Right lobe of liver (tissue), 6 donors: ENCODE results near the gene ATRNL1. TPM values are rescaled to one million over a fixed set of nuclear protein-coding genes. Genes with fewer than 3 reads are reported as not detected.

Experiments used
- ATAC-seq, 4 donors: fragments of 200-7000 bp; cut with Tn5 transposase; one replicate each; pipeline ENCODE4 v1.9.1; 2020; ENCODE audit warnings: mild to moderate bottlenecking in 4 of 4, moderate library complexity in 4 of 4
- DNase-seq, 3 donors: peaks; one replicate each; pipeline ENCODE4 v3.0.0-alpha.2; 2020
- H3K27ac ChIP-seq, 3 donors: fragments of 200-600 bp; one replicate each; pipeline ENCODE4 v1.8.0; 2022
- H3K27me3 ChIP-seq, 2 donors: fragments of 200-600 bp; one replicate each; pipeline ENCODE4 v1.8.0; 2022
- H3K36me3 ChIP-seq, 4 donors: fragments of 200-600 bp; sonication (generic) in 1 of 4; one replicate each; pipeline versions ENCODE4 v1.5.1 to v1.8.0; 2017 to 2022; ENCODE audit warnings: control low read depth in 1 of 4
- H3K4me1 ChIP-seq, 4 donors: fragments of 200-600 bp; sonication (generic) in 1 of 4; one replicate each; pipeline versions ENCODE4 v1.5.1 to v1.8.0; 2017 to 2022; ENCODE audit warnings: control low read depth in 1 of 4
- H3K4me3 ChIP-seq, 3 donors: fragments of 200-600 bp; one replicate each; pipeline ENCODE4 v1.8.0; 2022
- H3K9me3 ChIP-seq, 4 donors: fragments of 200-600 bp; sonication (generic) in 1 of 4; one replicate each; pipeline versions ENCODE4 v1.5.1 to v1.8.0; 2017 to 2022; ENCODE audit warnings: control low read depth in 1 of 4
- CTCF ChIP-seq, 4 donors: fragments of 200-600 bp in 3 of 4; fragments of 450-650 bp in 1 of 4; IDR thresholded peaks; one replicate each; pipeline versions ENCODE4 v1.5.1 to v1.8.0; 2016 to 2022; ENCODE audit warnings: antibody characterized with exemption in 4 of 4, mild to moderate bottlenecking in 2 of 4
- POLR2A ChIP-seq: fragments of 450-650 bp; IDR thresholded peaks from one replicate; pipeline ENCODE4 v1.6.1; 2017; ENCODE audit warnings: antibody characterized with exemption, mild to moderate bottlenecking
- WGBS: methylation state at CpG from one replicate; pipeline ENCODE4 v1.1.6; 2018; ENCODE audit warnings: low coverage, low lambda C conversion rate; ENCODE audit not compliant: insufficient coverage; ENCODE audit errors: missing lambda C conversion rate; 5-methylcytosine and 5-hydroxymethylcytosine counted together
- intact Hi-C, 2 donors: fragments of 100-400 bp; cut with DNase I; formaldehyde crosslinking; loops; one replicate each; pipeline versions ENCODE4 v1.11.2 to v1.14.1; 2022
- total RNA-seq, 6 experiments: library from RNA; depleted of rRNA in 2 of 6; stranded (reverse); fragments of >200 nt in 2 of 6; fragmentation: NEBNext Ultra II Directional in 3 of 6; extraction: Animal tissue kit (Norgen Biotek cat#: 25700) in 3 of 6; gene quantifications; one replicate each; pipeline versions ENCODE4 v1.1.0 to v1.2.4, GENCODE V29; 2016 to 2023
- donor health status: DM: no; HTN: yes; CAD: no.
- donor health status: DM: no; HTN: no; CAD: no.
- donor health status: DM: no; HTN: no; CAD: no.
- donor health status: DM: no; HTN: yes; CAD: no.
- donor health status: DM: no; HTN: yes; CAD: no.

ATRNL1 gene
- total RNA-seq, 6 experiments from 2014 or later: 0.81 to 5.3 (median 2.6) TPM

GRCh38 chr10:115436999-115437398 lies 343.8 kb downstream of the ATRNL1 start:
- Histone ChIP-seq H3K9me3 (no peaks in the 10 kb centered on the region), H3K27ac (no peak overlapping the region), H3K4me3 (no peak overlapping the region), H3K27me3 (no peaks in the 10 kb centered on the region), H3K4me1 (no peaks in the 10 kb centered on the region), H3K36me3 (no peaks in the 10 kb centered on the region)
- DNase-seq: no peak
- no peak for ATAC-seq
- 61% methylated on average over 3 of the region's 3 CpGs for WGBS
- intact Hi-C loops: no loop called here
- TF ChIP-seq POLR2A: no peak
- TF ChIP-seq CTCF (IDR thresholded peaks at IDR 0.05): no peak

- Histone ChIP-seq H3K9me3 (no peaks in the 10 kb centered on the region), H3K4me1 (no peaks in the 10 kb centered on the region), H3K27ac (no peak overlapping the region), H3K4me3 (no peak overlapping the region), H3K27me3 (no peaks in the 10 kb centered on the region), H3K36me3 (no peaks in the 10 kb centered on the region)
- intact Hi-C loops: no loop called here
- ATAC-seq (peak in 1 of 4 donors; percentile 33), DNase-seq (no peak)
- TF ChIP-seq POLR2A (no peak), CTCF (IDR thresholded peaks at IDR 0.05) (peak in 1 of 4 donors; percentile 6)
- 69% methylated on average over 2 of the region's 2 CpGs for WGBS
Measured at GRCh38 chr10:115441907-115442545, 348.9 kb downstream of the ATRNL1 start.

- Histone ChIP-seq H3K27ac (no peak overlapping the region), H3K4me1 (no peaks in the 10 kb centered on the region), H3K36me3 (no peaks in the 10 kb centered on the region), H3K9me3 (no peaks in the 10 kb centered on the region), H3K27me3 (no peaks in the 10 kb centered on the region), H3K4me3 (no peak overlapping the region)
- intact Hi-C loops: no loop called here
- ATAC-seq (no peak), DNase-seq (no peak)
- TF ChIP-seq CTCF (IDR thresholded peaks at IDR 0.05) (no peak), POLR2A (no peak)
- 86% methylated on average over 5 of the region's 5 CpGs for WGBS
Measured at GRCh38 chr10:115456812-115457211, 363.6 kb downstream of the ATRNL1 start.

GRCh38 chr10:115483294-115483693 lies 390.1 kb downstream of the ATRNL1 start:
- ATAC-seq (no peak), DNase-seq (no peak)
- 75% methylated on average over 2 of the region's 2 CpGs for WGBS
- intact Hi-C loops: no loop called here
- no peaks in the 10 kb centered on the region for H3K4me1 ChIP-seq
- no peak overlapping the region for H3K4me3 ChIP-seq
- no peaks in the 10 kb centered on the region for H3K9me3 ChIP-seq
- H3K27ac ChIP-seq: no peak overlapping the region
- TF ChIP-seq POLR2A (no peak), CTCF (IDR thresholded peaks at IDR 0.05) (no peak)
- H3K27me3 ChIP-seq: no peaks in the 10 kb centered on the region
- no peaks in the 10 kb centered on the region for H3K36me3 ChIP-seq
